Measurements from ENCODE around the gene EGFR.

GRCh38 chr7:54980521-54980920, 38.3 kb upstream of the EGFR start:
- no peak for TF ChIP-seq CTCF (IDR thresholded peaks at IDR 0.05; ENCODE audit: low read depth, low read length, poor library complexity, severe bottlenecking)
- TF ChIP-seq EZH2phosphoT487 (IDR thresholded peaks at IDR 0.05; ENCODE audit: borderline replicate concordance, low read length), result no peak
